ENCODE results near the gene SRGAP2B. TPM values are rescaled to one million over a fixed set of nuclear protein-coding genes. Genes with fewer than 3 reads are reported as not detected.

Gene SRGAP2B
- total and polyA plus RNA-seq, 4 donors: 5.8 to 49.8 (median 25.3) TPM

Small RNA genes within 50 kb of the gene (small RNA-seq; reads per million reads assigned to genes)
- gene AC242498.1 (ENCODE audit: low replicate concordance): not detected

Other genes with a start within 250 kb of the SRGAP2B start
- under 1 TPM; 0.52 to 0.60 TPM for gene FAM72D, start 646 bp upstream of the SRGAP2B start, total RNA-seq
- gene FAM72D, start 646 bp upstream of the SRGAP2B start, polyA plus RNA-seq: under 1 TPM; 0.35 to 0.41 TPM
- gene PPIAL4D, start 146.8 kb upstream of the SRGAP2B start, total RNA-seq: not detected
- not detected for gene PPIAL4D, start 146.8 kb upstream of the SRGAP2B start, polyA plus RNA-seq